GM12878 (cell line): ENCODE results near the gene GNAQ. TPM values are rescaled to one million over a fixed set of nuclear protein-coding genes. Genes with fewer than 3 reads are reported as not detected.

Experiments
- ATAC-seq: fragments of 200-7000 bp; cut with Tn5 transposase; 3 replicates; pipeline ENCODE4 v1.9.1; 2020; ENCODE audit warnings: mild to moderate bottlenecking, moderate library complexity
- BruUV-seq: library from RNA; stranded (reverse); fragments of 400-500 nt; replicated peaks from 2 replicates; lab custom pipeline; 2021; lab: Mats Ljungman, UMichigan
- CTCF ChIA-PET: fragments of 300-600 bp; sonication (Branson Sonifier 250); formaldehyde crosslinking; extraction: SDS; loops from one replicate; lab custom pipeline; 2021; ENCODE audit warnings: inconsistent platforms; lab: Yijun Ruan, JAX
- POLR2A ChIA-PET: fragments of 350-600 bp; formaldehyde crosslinking; extraction: SDS; loops from one replicate; lab custom pipeline; 2021; ENCODE audit warnings: inconsistent platforms; lab: Charles Lee
- RAD21 ChIA-PET: fragments of 300-600 bp; sonication (Branson Sonifier 250); formaldehyde crosslinking; loops from one replicate; lab custom pipeline; 2023; ENCODE audit warnings: antibody characterized with exemption; ENCODE audit not compliant: unreplicated experiment; lab: Charles Lee
- SMC1A ChIA-PET: fragments of 300-600 bp; sonication (Branson Sonifier 250); formaldehyde crosslinking; loops from one replicate; lab custom pipeline; 2023; ENCODE audit not compliant: unreplicated experiment, uncharacterized antibody; lab: Charles Lee
- DNase-seq: peaks from one replicate; pipeline ENCODE4 v3.0.0-alpha.2; 2011; ENCODE audit warnings: low read depth, low spot score
- FAIRE-seq: peaks from 3 replicates; lab custom pipeline; 2011; peaks lifted over from hg19 to GRCh38; lab: Jason Lieb, UNC
- H2AFZ ChIP-seq: 2 replicates; pipeline ENCODE4 v1.6.0; 2011; ENCODE audit warnings: low read depth, low read length, control low read depth; ENCODE audit not compliant: control insufficient read depth
- H3K27ac ChIP-seq: 2 replicates; pipeline ENCODE4 v1.5.1; 2011; ENCODE audit warnings: control low read depth; ENCODE audit not compliant: control insufficient read depth, insufficient read depth
- H3K27me3 ChIP-seq, 2 experiments: replicated peaks in 1 of 2; 2 replicates each; pipeline versions ENCODE4 v1.6.0 to v1.6.1; 2011; ENCODE audit warnings: low read length in 1 of 2; ENCODE audit not compliant: control insufficient read depth in 2 of 2, insufficient read depth in 2 of 2
- H3K36me3 ChIP-seq, 2 experiments: 2 replicates each; pipeline ENCODE4 v1.5.1; 2011; ENCODE audit warnings: low read length in 1 of 2; ENCODE audit not compliant: control insufficient read depth in 2 of 2, insufficient read depth in 2 of 2
- H3K4me1 ChIP-seq: 2 replicates; pipeline ENCODE4 v1.6.1; 2011; ENCODE audit warnings: mild to moderate bottlenecking, low read length, moderate library complexity, mixed read lengths; ENCODE audit not compliant: control insufficient read depth, insufficient read depth
- H3K4me2 ChIP-seq: 2 replicates; pipeline ENCODE4 v1.6.0; 2011; ENCODE audit warnings: control low read depth; ENCODE audit not compliant: control insufficient read depth, insufficient read depth
- H3K4me3 ChIP-seq: fragments of 200-600 bp; sonication (generic); 2 replicates; pipeline ENCODE4 v1.5.1; 2016
- H3K79me2 ChIP-seq: 2 replicates; pipeline ENCODE4 v1.6.0; 2011; ENCODE audit warnings: low read length; ENCODE audit not compliant: control insufficient read depth, insufficient read depth
- H3K9ac ChIP-seq: 2 replicates; pipeline ENCODE4 v1.8.0; 2011; ENCODE audit warnings: low read length, control low read depth, mixed read lengths; ENCODE audit not compliant: control insufficient read depth, insufficient read depth
- H3K9me3 ChIP-seq: replicated peaks from 3 replicates; pipeline ENCODE4 v1.5.1; 2011; ENCODE audit warnings: mild to moderate bottlenecking, low read length; ENCODE audit not compliant: control insufficient read depth, insufficient read depth
- H4K20me1 ChIP-seq: 2 replicates; pipeline ENCODE4 v1.6.0; 2011; ENCODE audit not compliant: control insufficient read depth, insufficient read depth
- ATF2 ChIP-seq: IDR thresholded peaks from 2 replicates; pipeline ENCODE4 v1.6.1; 2012; ENCODE audit warnings: low read length, inconsistent platforms
- E2F8 ChIP-seq: fragments of 450-650 bp; IDR thresholded peaks from 2 replicates; pipeline ENCODE4 v1.6.1; 2018; ENCODE audit warnings: mild to moderate bottlenecking, low read depth, moderate library complexity; ENCODE audit not compliant: partially characterized antibody
- IRF4 ChIP-seq: IDR thresholded peaks from 2 replicates; pipeline ENCODE4 v1.6.1; 2011; ENCODE audit warnings: low read depth, low read length
- IRF5 ChIP-seq: fragments of 450-650 bp; IDR thresholded peaks from 2 replicates; pipeline ENCODE4 v1.6.1; 2017; ENCODE audit warnings: borderline replicate concordance
- LARP7 ChIP-seq: fragments of 450-650 bp; IDR thresholded peaks from 2 replicates; pipeline ENCODE4 v1.6.1; 2017; ENCODE audit warnings: mild to moderate bottlenecking
- MAX ChIP-seq: IDR thresholded peaks from 2 replicates; pipeline ENCODE4 v1.6.1; 2012; ENCODE audit warnings: low read depth, low read length, improper control_type of control experiment
- POLR2AphosphoS5 ChIP-seq: IDR thresholded peaks from 2 replicates; pipeline ENCODE4 v1.6.1; 2011; ENCODE audit warnings: mild to moderate bottlenecking, low read length, inconsistent platforms
- RELB ChIP-seq: fragments of 450-650 bp; IDR thresholded peaks from 2 replicates; pipeline ENCODE4 v1.6.1; 2017; ENCODE audit warnings: low read depth, mild to moderate bottlenecking, moderate library complexity
- SUZ12 ChIP-seq: fragments of 200-600 bp; sonication (generic); IDR thresholded peaks from one replicate; pipeline ENCODE4 v1.6.1; 2018; ENCODE audit warnings: antibody characterized with exemption, mild to moderate bottlenecking; ENCODE audit not compliant: unreplicated experiment
- WGBS: methylation state at CpG from one replicate; pipeline ENCODE4 v1.1.6; 2016; ENCODE audit warnings: low lambda C conversion rate; ENCODE audit not compliant: insufficient replicate concordance, insufficient coverage; ENCODE audit errors: missing lambda C conversion rate; 5-methylcytosine and 5-hydroxymethylcytosine counted together
- in situ Hi-C: fragments of 300-500 bp; cut with MboI; formaldehyde crosslinking; loops from 9 replicates; pipeline ENCODE4 v1.14.3; 2018; ENCODE audit warnings: mixed read lengths
- intact Hi-C: fragments of 100-400 bp; cut with micrococcal nuclease; formaldehyde crosslinking; loops from one replicate; pipeline ENCODE4 v1.14.2; 2022; ENCODE audit not compliant: unreplicated experiment
- polyA plus RNA-seq, 11 experiments: library from polyadenylated mRNA; depleted of rRNA in 4 of 11; unstranded in 6 of 11; stranded (reverse) in 5 of 11; fragments of >200 nt; fragmentation: Nextera tagmentation in 4 of 11; fragmentation: Illumina TruSeq in 1 of 11; extraction: Ambion mirVana in 4 of 11; extraction: Trizol in 1 of 11; gene quantifications; 1 replicate in 1 of 11; 2 replicates in 10 of 11; pipeline versions ENCODE4 v1.2.1 to v1.2.3, GENCODE V29; 2011 to 2016; ENCODE audit warnings: inconsistent platforms in 2 of 11, missing spikeins in 2 of 11, low read depth in 1 of 11
- total RNA-seq, 4 experiments: library from RNA; depleted of rRNA in 3 of 4; stranded (reverse); fragments of >200 nt in 3 of 4; fragmentation: Illumina TruSeq in 1 of 4; extraction: Trizol in 1 of 4; gene quantifications; 2 replicates each; pipeline versions ENCODE4 v1.2.1 to v1.2.3, GENCODE V29; 2013 to 2021
- TF ChIP-seq, protein P1 (sequence below): IDR thresholded peaks from 2 replicates; pipeline ENCODE4 v1.6.1; 2012; ENCODE audit warnings: low read depth, low read length, improper control_type of control experiment

The GNAQ gene
- total and polyA plus RNA-seq, 10 of the 15 experiments (the other 5 are each of a cell fraction or from before 2014, with no cell fraction given), result 0.15 to 47.2 (median 0.49) TPM

- no peak for DNase-seq
- Histone ChIP-seq H3K9ac (no peak overlapping the region), H4K20me1 (no peaks in the 10 kb centered on the region), H3K4me2 (no peak overlapping the region), H3K4me3 (no peak overlapping the region), H3K9me3 (no peaks in the 10 kb centered on the region), H3K36me3 (no peaks in the 10 kb centered on the region), H3K27me3 (no peaks in the 10 kb centered on the region), H3K4me1 (peaks cover 8% of the 10 kb centered on the region; the same call in 1 of the 2 replicates), H2AFZ (no peak overlapping the region), H3K79me2 (no peaks in the 10 kb centered on the region), H3K27ac (no peak overlapping the region)
- TF ChIP-seq IRF4 (no peak), ATF2 (no peak), LARP7 (no peak), MAX (no peak), E2F8 (no peak), SUZ12 (no peak), IRF5 (no peak), RELB (no peak), POLR2AphosphoS5 (no peak)
- TF ChIP-seq, protein P1, sequence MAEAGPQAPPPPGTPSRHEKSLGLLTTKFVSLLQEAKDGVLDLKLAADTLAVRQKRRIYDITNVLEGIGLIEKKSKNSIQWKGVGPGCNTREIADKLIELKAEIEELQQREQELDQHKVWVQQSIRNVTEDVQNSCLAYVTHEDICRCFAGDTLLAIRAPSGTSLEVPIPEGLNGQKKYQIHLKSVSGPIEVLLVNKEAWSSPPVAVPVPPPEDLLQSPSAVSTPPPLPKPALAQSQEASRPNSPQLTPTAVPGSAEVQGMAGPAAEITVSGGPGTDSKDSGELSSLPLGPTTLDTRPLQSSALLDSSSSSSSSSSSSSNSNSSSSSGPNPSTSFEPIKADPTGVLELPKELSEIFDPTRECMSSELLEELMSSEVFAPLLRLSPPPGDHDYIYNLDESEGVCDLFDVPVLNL, result no peak
- in situ Hi-C loops (no loop called here), intact Hi-C loops (loop anchor here (10.0 kb wide), 1 partner anchor 281 kb away; no protein-coding TSS in a partner anchor)
- no TSS peak for BruUV-seq
- no peak for ATAC-seq
- ChIA-PET SMC1A (interaction anchor here (1.3 to 3.4 kb wide), 2 partner anchors 53 to 73 kb away, joined by 4 to 11 read pairs; no protein-coding TSS in a partner anchor), POLR2A (no interaction called here), RAD21 (interaction anchor here (0.7 kb wide), 1 partner anchor 208 kb away, joined by 3 read pairs; no protein-coding TSS in a partner anchor), CTCF (interaction anchor here (1.0 to 3.7 kb wide), 4 partner anchors 15 to 387 kb away, joined by 3 to 29 read pairs (median 9); no protein-coding TSS in a partner anchor)
- 0% methylated on average over 1 of the region's 1 CpG for WGBS
- FAIRE-seq, result no peak
These were observed 187.8 kb downstream of the GNAQ start for GRCh38 chr9:77843871-77844155.
